DND-41 (cell line): ENCODE results near the gene NAA10.

Experiments
- ATAC-seq: fragments of 200-7000 bp; cut with Tn5 transposase; 3 replicates; pipeline ENCODE4 v1.9.1; 2021; ENCODE audit warnings: low read depth; ENCODE audit not compliant: insufficient read depth
- DNase-seq: peaks from one replicate; pipeline ENCODE4 v3.0.0-alpha.2; 2020
- H2AFZ ChIP-seq: 2 replicates; pipeline ENCODE4 v1.6.0; 2012; ENCODE audit warnings: low read depth, low read length
- H3K27ac ChIP-seq: 2 replicates; pipeline ENCODE4 v1.5.1; 2012; ENCODE audit warnings: low read length, inconsistent platforms
- H3K27me3 ChIP-seq: fragments of 200-600 bp; sonication (generic); 2 replicates; pipeline ENCODE4 v1.6.0; 2012; ENCODE audit warnings: low read length, mild to moderate bottlenecking, inconsistent platforms; ENCODE audit not compliant: insufficient read depth, poor library complexity
- H3K36me3 ChIP-seq: 2 replicates; pipeline ENCODE4 v1.5.1; 2012; ENCODE audit warnings: low read length, inconsistent platforms; ENCODE audit not compliant: insufficient read depth
- H3K4me1 ChIP-seq: 2 replicates; pipeline ENCODE4 v1.5.1; 2012; ENCODE audit warnings: mild to moderate bottlenecking, low read length; ENCODE audit not compliant: insufficient read depth
- H3K4me2 ChIP-seq: 2 replicates; pipeline ENCODE4 v1.6.0; 2012; ENCODE audit warnings: mild to moderate bottlenecking, moderate library complexity, low read length, inconsistent platforms; ENCODE audit not compliant: insufficient read depth
- H3K4me3 ChIP-seq, 2 experiments: fragments of 200-600 bp in 1 of 2; shearing (Covaris generic) in 1 of 2; 2 replicates each; pipeline ENCODE4 v1.5.1; 2012 to 2016; ENCODE audit warnings: inconsistent platforms in 2 of 2, low read length in 2 of 2, mild to moderate bottlenecking in 2 of 2, low read depth in 1 of 2, moderate library complexity in 1 of 2
- H3K79me2 ChIP-seq: 2 replicates; pipeline ENCODE4 v1.6.0; 2012; ENCODE audit warnings: low read length, inconsistent platforms; ENCODE audit not compliant: insufficient read depth
- H3K9ac ChIP-seq: 2 replicates; pipeline ENCODE4 v1.6.0; 2012; ENCODE audit warnings: low read depth, mild to moderate bottlenecking, inconsistent platforms, low read length, moderate library complexity
- H3K9me3 ChIP-seq: 2 replicates; pipeline ENCODE4 v1.5.1; 2012; ENCODE audit warnings: low read length, moderate library complexity, mild to moderate bottlenecking, inconsistent platforms; ENCODE audit not compliant: insufficient read depth, severe bottlenecking
- H4K20me1 ChIP-seq: 2 replicates; pipeline ENCODE4 v1.6.0; 2012; ENCODE audit warnings: low read length; ENCODE audit not compliant: insufficient read depth
- EZH2 ChIP-seq: IDR thresholded peaks from 3 replicates; pipeline ENCODE4 v1.6.1; 2012; ENCODE audit warnings: borderline replicate concordance, low read depth, mild to moderate bottlenecking, moderate library complexity, low read length, inconsistent platforms; ENCODE audit not compliant: severe bottlenecking
- TF ChIP-seq, protein P1 (sequence below): IDR thresholded peaks from 2 replicates; pipeline ENCODE4 v1.5.1; 2012; ENCODE audit warnings: borderline replicate concordance, low read length, moderate library complexity, mild to moderate bottlenecking; ENCODE audit not compliant: poor library complexity, severe bottlenecking; ENCODE audit errors: extremely low read depth

NAA10 gene

GRCh38 chrX:153933748-153934147, 1.1 kb downstream of the NAA10 start:
- Histone ChIP-seq H3K27me3 (no peaks in the 10 kb centered on the region), H3K9ac (peak overlapping the region; percentile 73), H3K4me1 (peaks cover 63% of the 10 kb centered on the region), H3K27ac (peak overlapping the region; percentile 77), H2AFZ (no peak overlapping the region), H3K79me2 (peaks cover 45% of the 10 kb centered on the region), H3K9me3 (no peaks in the 10 kb centered on the region), H3K4me3 (peak overlapping the region in 1 of 2 experiments; percentile 68; a peak in 3 of 4 replicates), H4K20me1 (no peaks in the 10 kb centered on the region), H3K36me3 (peaks cover 40% of the 10 kb centered on the region), H3K4me2 (peak overlapping the region; percentile 63)
- TF ChIP-seq EZH2, result no peak
- TF ChIP-seq, protein P1, sequence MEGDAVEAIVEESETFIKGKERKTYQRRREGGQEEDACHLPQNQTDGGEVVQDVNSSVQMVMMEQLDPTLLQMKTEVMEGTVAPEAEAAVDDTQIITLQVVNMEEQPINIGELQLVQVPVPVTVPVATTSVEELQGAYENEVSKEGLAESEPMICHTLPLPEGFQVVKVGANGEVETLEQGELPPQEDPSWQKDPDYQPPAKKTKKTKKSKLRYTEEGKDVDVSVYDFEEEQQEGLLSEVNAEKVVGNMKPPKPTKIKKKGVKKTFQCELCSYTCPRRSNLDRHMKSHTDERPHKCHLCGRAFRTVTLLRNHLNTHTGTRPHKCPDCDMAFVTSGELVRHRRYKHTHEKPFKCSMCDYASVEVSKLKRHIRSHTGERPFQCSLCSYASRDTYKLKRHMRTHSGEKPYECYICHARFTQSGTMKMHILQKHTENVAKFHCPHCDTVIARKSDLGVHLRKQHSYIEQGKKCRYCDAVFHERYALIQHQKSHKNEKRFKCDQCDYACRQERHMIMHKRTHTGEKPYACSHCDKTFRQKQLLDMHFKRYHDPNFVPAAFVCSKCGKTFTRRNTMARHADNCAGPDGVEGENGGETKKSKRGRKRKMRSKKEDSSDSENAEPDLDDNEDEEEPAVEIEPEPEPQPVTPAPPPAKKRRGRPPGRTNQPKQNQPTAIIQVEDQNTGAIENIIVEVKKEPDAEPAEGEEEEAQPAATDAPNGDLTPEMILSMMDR, result no peak
- DNase-seq (no peak), ATAC-seq (no peak)

GRCh38 chrX:153932220-153932915, 2.5 kb downstream of the NAA10 start:
- H3K4me1 ChIP-seq, result peaks cover 65% of the 10 kb centered on the region
- H3K9me3 ChIP-seq, result no peaks in the 10 kb centered on the region
- no peak overlapping the region for H3K4me3 ChIP-seq
- peaks cover 51% of the 10 kb centered on the region for H3K79me2 ChIP-seq
- 0 out of 2 replicates have a peak overlapping the region, but pooled peaks have one; percentile 18 for H3K9ac ChIP-seq
- no peaks in the 10 kb centered on the region for H4K20me1 ChIP-seq
- H2AFZ ChIP-seq, result no peak overlapping the region
- H3K27ac ChIP-seq, result no peak overlapping the region
- no peak for TF ChIP-seq EZH2
- TF ChIP-seq, protein P1, result no peak
- ATAC-seq (no peak), DNase-seq (no peak)
- peaks cover 40% of the 10 kb centered on the region for H3K36me3 ChIP-seq
- no peak overlapping the region for H3K4me2 ChIP-seq
- no peaks in the 10 kb centered on the region for H3K27me3 ChIP-seq

GRCh38 chrX:153931748-153932147, 3.1 kb downstream of the NAA10 start:
- Histone ChIP-seq H2AFZ (no peak overlapping the region), H3K9me3 (no peaks in the 10 kb centered on the region), H3K4me2 (peak overlapping the region; percentile 42; the same call in 1 of the 2 replicates), H3K27me3 (no peaks in the 10 kb centered on the region), H3K79me2 (peaks cover 51% of the 10 kb centered on the region), H3K4me3 (no peak overlapping the region), H3K27ac (peak overlapping the region; percentile 26), H3K36me3 (peaks cover 40% of the 10 kb centered on the region), H4K20me1 (no peaks in the 10 kb centered on the region), H3K4me1 (peaks cover 71% of the 10 kb centered on the region), H3K9ac (no peak overlapping the region)
- ATAC-seq, result no peak
- DNase-seq, result no peak
- TF ChIP-seq, protein P1, result no peak
- TF ChIP-seq EZH2, result no peak
